Measurements from ENCODE around the gene LMOD1. TPM values are rescaled to one million over a fixed set of nuclear protein-coding genes. Genes with fewer than 3 reads are reported as not detected.
A peak's percentile ranks its signal among the peaks of the same experiment; 100 is the strongest.

The LMOD1 gene
- total RNA-seq (2022) (not detected in 2 replicates), Bru-seq, nascent RNA (percentile 7 among the genes with signal in this experiment), BruChase-seq, experiment 1, labeled RNA remaining after a 6-hour chase (percentile 5 among the genes with signal in this experiment), BruChase-seq, experiment 2, labeled RNA remaining after a 2-hour chase (percentile 10 among the genes with signal in this experiment)
- long read RNA-seq, result 0 reads

- no peak for TF ChIP-seq CTCF (IDR thresholded peaks at IDR 0.05; ENCODE audit: unreplicated experiment)
- BruUV-seq (replicated peaks), result no TSS peak
- Mint-ChIP-seq H3K4me3 (ENCODE audit: low read depth, unreplicated experiment) (peak within 1 kb of the TSS; percentile 69), H3K9me3 (ENCODE audit: low read depth, unreplicated experiment) (no peaks in the 10 kb centered on the region), H3K4me1 (ENCODE audit: low read depth, unreplicated experiment) (peaks cover 16% of the 10 kb centered on the region), H3K27ac (ENCODE audit: unreplicated experiment) (no peak within 1 kb of the TSS), H3K27me3 (ENCODE audit: unreplicated experiment) (peaks cover 45% of the 10 kb centered on the region), H3K36me3 (ENCODE audit: insufficient read depth, unreplicated experiment) (peaks cover 7% of the 10 kb centered on the region)
- intact Hi-C loops (cut with micrococcal nuclease; ENCODE audit: unreplicated experiment), result no loop called here
- CTCF ChIA-PET, result interaction anchor here (0.6 to 1.2 kb wide), 4 partner anchors 9 to 88 kb away, joined by 3 to 8 read pairs (median 4); partner anchors contain the start of gene TIMM17A
- DNase-seq, result peak; percentile 76
These were observed at the start of gene LMOD1 for GRCh38 chr1:201946224-201946908. Gene LMOD1 (minus strand): TSS chr1:201946548. CDS start chr1:201946340, 208 bp downstream.

GRCh38 chr1:201990427-201990826 is 44.1 kb upstream of the LMOD1 start:
- Mint-ChIP-seq H3K27me3 (ENCODE audit: unreplicated experiment) (no peaks in the 10 kb centered on the region), H3K4me3 (ENCODE audit: low read depth, unreplicated experiment) (no peak overlapping the region), H3K27ac (ENCODE audit: unreplicated experiment) (no peak overlapping the region), H3K4me1 (ENCODE audit: low read depth, unreplicated experiment) (no peaks in the 10 kb centered on the region), H3K36me3 (ENCODE audit: insufficient read depth, unreplicated experiment) (peaks cover 48% of the 10 kb centered on the region), H3K9me3 (ENCODE audit: low read depth, unreplicated experiment) (no peaks in the 10 kb centered on the region)
- no peak for DNase-seq
- CTCF ChIA-PET, result no interaction called here
- no peak for TF ChIP-seq CTCF (IDR thresholded peaks at IDR 0.05; ENCODE audit: unreplicated experiment)
- BruUV-seq (replicated peaks), result no TSS peak
- intact Hi-C loops (cut with micrococcal nuclease; ENCODE audit: unreplicated experiment), result loop anchor here (10.0 kb wide), 1 partner anchor 324 kb away; no protein-coding TSS in a partner anchor

- no peak for DNase-seq
- intact Hi-C loops (cut with micrococcal nuclease; ENCODE audit: unreplicated experiment), result loop anchor here (10.0 kb wide), 1 partner anchor 325 kb away; no protein-coding TSS in a partner anchor
- Mint-ChIP-seq H3K36me3 (ENCODE audit: insufficient read depth, unreplicated experiment) (peaks cover 47% of the 10 kb centered on the region), H3K27me3 (ENCODE audit: unreplicated experiment) (no peaks in the 10 kb centered on the region), H3K27ac (ENCODE audit: unreplicated experiment) (no peak overlapping the region), H3K4me3 (ENCODE audit: low read depth, unreplicated experiment) (no peak overlapping the region), H3K4me1 (ENCODE audit: low read depth, unreplicated experiment) (peaks cover 2% of the 10 kb centered on the region), H3K9me3 (ENCODE audit: low read depth, unreplicated experiment) (no peaks in the 10 kb centered on the region)
- no peak for TF ChIP-seq CTCF (IDR thresholded peaks at IDR 0.05; ENCODE audit: unreplicated experiment)
- CTCF ChIA-PET, result interaction anchor here (1.3 kb wide), 1 partner anchor 11 kb away, joined by 3 read pairs; no protein-coding TSS in a partner anchor
- no TSS peak for BruUV-seq (replicated peaks)
These were observed 43.2 kb upstream of the LMOD1 start for GRCh38 chr1:201989354-201990128.

- no TSS peak for BruUV-seq (replicated peaks)
- no peak for TF ChIP-seq CTCF (IDR thresholded peaks at IDR 0.05; ENCODE audit: unreplicated experiment)
- Mint-ChIP-seq H3K4me3 (ENCODE audit: low read depth, unreplicated experiment) (no peak overlapping the region), H3K27me3 (ENCODE audit: unreplicated experiment) (no peaks in the 10 kb centered on the region), H3K27ac (ENCODE audit: unreplicated experiment) (no peak overlapping the region), H3K4me1 (ENCODE audit: low read depth, unreplicated experiment) (peaks cover 9% of the 10 kb centered on the region), H3K36me3 (ENCODE audit: insufficient read depth, unreplicated experiment) (peaks cover 40% of the 10 kb centered on the region), H3K9me3 (ENCODE audit: low read depth, unreplicated experiment) (no peaks in the 10 kb centered on the region)
- DNase-seq, result no peak
- CTCF ChIA-PET, result interaction anchor here (0.6 to 1.6 kb wide), 3 partner anchors 12 to 83 kb away, joined by 3 read pairs; no protein-coding TSS in a partner anchor
- intact Hi-C loops (cut with micrococcal nuclease; ENCODE audit: unreplicated experiment), result no loop called here
These were observed 42.3 kb upstream of the LMOD1 start for GRCh38 chr1:201988601-201989000.

Measured in Calu3 (cell line).